Uterus (tissue), 2 donors: ENCODE results near the gene FRZB.

ENCODE experiments used
- CTCF ChIP-seq, 4 experiments: fragments of 200-600 bp in 2 of 4; fragments of 450-650 bp in 2 of 4; sonication (generic) in 2 of 4; IDR thresholded peaks; one replicate each; pipeline ENCODE4 v1.5.1; 2016 to 2019; ENCODE audit warnings: antibody characterized with exemption in 4 of 4, mild to moderate bottlenecking in 2 of 4, moderate library complexity in 1 of 4
- POLR2A ChIP-seq, 2 donors: fragments of 450-650 bp; IDR thresholded peaks; one replicate each; pipeline ENCODE4 v1.6.1; 2016; ENCODE audit warnings: antibody characterized with exemption in 2 of 2, mild to moderate bottlenecking in 1 of 2, moderate library complexity in 1 of 2

- TF ChIP-seq POLR2A (IDR thresholded peaks at IDR 0.05) (no peak), CTCF (IDR thresholded peaks at IDR 0.05) (no peak)
Observed at GRCh38 chr2:182906454-182906853, 40.0 kb upstream of the FRZB start.
